ENCODE data around the gene CD34. TPM values are rescaled to one million over a fixed set of nuclear protein-coding genes. Genes with fewer than 3 reads are reported as not detected.

CD34 gene
- total and polyA plus RNA-seq, 2 donors, result 6.4 to 14.5 TPM

- H3K4me3 ChIP-seq (ENCODE audit: low read length in 2 of 2), result no peak overlapping the region
- no peaks in the 10 kb centered on the region for H3K9me3 ChIP-seq (ENCODE audit: control insufficient read depth in 2 of 2, insufficient read depth in 1 of 2, low read length in 1 of 2)
- H3K27ac ChIP-seq (ENCODE audit: low read depth in 1 of 2, low read length in 1 of 2), result no peak overlapping the region
- peaks cover 45 to 57% of the 10 kb centered on the region in 2 donors for H3K4me1 ChIP-seq (ENCODE audit: control insufficient read depth in 2 of 2, insufficient read depth in 2 of 2, low read length in 2 of 2)
- H3K27me3 ChIP-seq (ENCODE audit: control insufficient read depth in 2 of 2, insufficient read depth in 1 of 2, low read length in 1 of 2), result no peaks in the 10 kb centered on the region
- peaks cover 30 to 45% of the 10 kb centered on the region in 2 donors for H3K36me3 ChIP-seq (ENCODE audit: control insufficient read depth in 2 of 2, insufficient read depth in 2 of 2, low read length in 1 of 2)
- no peak for DNase-seq (ENCODE audit: low read depth in 6 of 9, low spot score in 9 of 9)
- WGBS, result 96% methylated on average over 8 of the region's 8 CpGs
Measured at GRCh38 chr1:207832796-207833195, 78.1 kb downstream of the CD34 start.

- DNase-seq (ENCODE audit: low read depth in 6 of 9, low spot score in 9 of 9), result peak in 2 of 9 donors; percentile 27 to 53
- Histone ChIP-seq H3K4me1 (ENCODE audit: control insufficient read depth in 2 of 2, insufficient read depth in 2 of 2, low read length in 2 of 2) (peaks cover 50 to 63% of the 10 kb centered on the region in 2 donors), H3K36me3 (ENCODE audit: control insufficient read depth in 2 of 2, insufficient read depth in 2 of 2, low read length in 1 of 2) (peaks cover 31 to 43% of the 10 kb centered on the region in 2 donors), H3K4me3 (ENCODE audit: low read length in 2 of 2) (no peak overlapping the region), H3K27me3 (ENCODE audit: control insufficient read depth in 2 of 2, insufficient read depth in 1 of 2, low read length in 1 of 2) (no peaks in the 10 kb centered on the region), H3K27ac (ENCODE audit: low read depth in 1 of 2, low read length in 1 of 2) (peak overlapping the region; percentile 67 to 86), H3K9me3 (ENCODE audit: control insufficient read depth in 2 of 2, insufficient read depth in 1 of 2, low read length in 1 of 2) (no peaks in the 10 kb centered on the region)
- WGBS, result 79% methylated on average over 9 of the region's 9 CpGs
Measured at GRCh38 chr1:207831517-207832327, 79.2 kb downstream of the CD34 start.

Other genes starting within 250 kb of the CD34 start
- 69.7 TPM for gene CD46, start 159.1 kb downstream of the CD34 start, total RNA-seq
- gene CD46, start 159.1 kb downstream of the CD34 start, polyA plus RNA-seq, result 152 TPM